A375 (cell line): Measurements from ENCODE around the gene TMEM154. TPM values are rescaled to one million over a fixed set of nuclear protein-coding genes. Genes with fewer than 3 reads are reported as not detected.

Experiments
- total RNA-seq: library from RNA; depleted of rRNA; stranded (reverse); fragments of >200 nt; shearing (Covaris generic); gene quantifications from 2 replicates; pipeline ENCODE4 v1.2.3, GENCODE V29; 2014; rRNA removed

TMEM154 gene, protein sequence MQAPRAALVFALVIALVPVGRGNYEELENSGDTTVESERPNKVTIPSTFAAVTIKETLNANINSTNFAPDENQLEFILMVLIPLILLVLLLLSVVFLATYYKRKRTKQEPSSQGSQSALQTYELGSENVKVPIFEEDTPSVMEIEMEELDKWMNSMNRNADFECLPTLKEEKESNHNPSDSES
- 3.1 and 4.2 TPM in 2 replicates for total RNA-seq

DNA sequence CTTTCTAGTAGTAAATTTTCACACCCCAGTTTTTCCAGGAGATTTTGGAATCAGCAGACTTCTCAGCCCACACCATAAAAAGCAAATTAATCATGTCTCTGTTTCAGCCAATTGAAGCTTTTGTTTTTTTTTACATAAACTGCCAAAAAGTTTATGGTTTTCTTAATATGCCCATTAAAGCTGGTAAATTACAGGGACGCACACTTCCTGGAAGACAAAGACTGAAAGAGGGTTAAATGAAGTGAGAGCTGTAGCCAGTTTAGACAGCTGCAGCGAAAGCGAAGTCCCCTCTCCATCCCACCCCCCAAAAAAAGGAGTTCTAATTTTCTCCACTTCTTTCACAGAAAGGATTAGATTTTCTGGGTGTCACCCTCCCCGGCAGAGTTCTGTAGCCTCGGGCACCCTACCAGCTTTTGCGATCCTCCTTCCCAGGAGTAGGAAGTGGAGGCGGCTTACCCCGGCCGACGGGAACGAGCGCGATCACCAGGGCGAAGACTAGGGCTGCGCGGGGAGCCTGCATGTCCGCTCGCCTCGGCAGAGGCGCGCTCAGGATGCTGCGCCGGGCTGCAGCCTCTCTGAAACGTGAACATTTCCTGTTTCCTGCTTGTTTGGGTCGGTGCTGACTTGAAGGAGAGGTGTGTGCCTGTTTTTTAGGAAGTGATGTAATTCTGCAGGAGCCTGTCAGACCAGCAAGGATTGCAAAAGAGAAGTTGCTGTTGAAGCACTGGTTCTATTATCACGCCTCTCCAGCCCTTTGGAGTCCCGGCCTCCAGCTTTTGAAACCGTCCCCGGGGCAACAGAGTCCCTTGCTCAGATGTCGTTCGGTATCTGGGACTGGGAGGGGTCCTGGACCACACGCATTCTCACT is at the start of gene TMEM154:
TSS of gene TMEM154 (minus strand) at position 584 of the 868 bp plus-strand sequence. CDS start at position 520, 64 bp downstream.

Other genes with a start within 250 kb of the TMEM154 start
- 18.2 and 23.5 TPM in 2 replicates for gene FBXW7, start 143.9 kb downstream of the TMEM154 start, total RNA-seq
- gene TIGD4, start 99.7 kb upstream of the TMEM154 start, total RNA-seq: 1.3 and 1.5 TPM in 2 replicates
- 26.7 and 33.3 TPM in 2 replicates for gene ARFIP1, start 100.0 kb upstream of the TMEM154 start, total RNA-seq